H1 (cell line): ENCODE measurements around the gene TUT7. TPM values are rescaled to one million over a fixed set of nuclear protein-coding genes. Genes with fewer than 3 reads are reported as not detected.

Source experiments
- BCL11A ChIP-seq, 2 experiments: IDR thresholded peaks; one replicate each; pipeline ENCODE4 v1.6.1; 2011; ENCODE audit warnings: low read depth in 2 of 2, low read length in 2 of 2, mild to moderate bottlenecking in 2 of 2
- GTF2F1 ChIP-seq: IDR thresholded peaks from 2 replicates; pipeline ENCODE4 v1.6.1; 2012; ENCODE audit warnings: low read depth, low read length, improper control_type of control experiment, borderline replicate concordance
- HDAC6 ChIP-seq: IDR thresholded peaks from one replicate; pipeline ENCODE4 v1.7.1; 2012; ENCODE audit warnings: low read depth, mild to moderate bottlenecking, inconsistent platforms, low read length, moderate library complexity
- MAFK ChIP-seq: IDR thresholded peaks from 2 replicates; pipeline ENCODE4 v1.6.1; 2012; ENCODE audit warnings: low read depth, mild to moderate bottlenecking, improper control_type of control experiment, low read length
- NANOG ChIP-seq: IDR thresholded peaks from 2 replicates; pipeline ENCODE4 v1.6.1; 2011; ENCODE audit warnings: low read length, low read depth, mild to moderate bottlenecking, inconsistent platforms; ENCODE audit not compliant: insufficient read depth, poor library complexity, severe bottlenecking
- SIRT6 ChIP-seq: IDR thresholded peaks from one replicate; pipeline ENCODE4 v1.7.1; 2012; ENCODE audit warnings: low read length, inconsistent platforms
- TAF1 ChIP-seq: IDR thresholded peaks from 2 replicates; pipeline ENCODE4 v1.6.1; 2011; ENCODE audit warnings: mild to moderate bottlenecking, low read depth, low read length
- TAF7 ChIP-seq: optimal IDR thresholded peaks from 2 replicates; pipeline ENCODE3; 2011; ENCODE audit warnings: low read depth, mild to moderate bottlenecking, inconsistent platforms, low read length, moderate library complexity, borderline replicate concordance
- ZNF274 ChIP-seq: IDR thresholded peaks from 2 replicates; pipeline ENCODE4 v1.7.0; 2012; ENCODE audit warnings: low read length, borderline replicate concordance; ENCODE audit errors: extremely low read depth
- polyA plus RNA-seq, 7 experiments: library from polyadenylated mRNA; depleted of rRNA in 3 of 7; stranded (reverse) in 5 of 7; unstranded in 2 of 7; fragments of >200 nt in 5 of 7; fragments of 200-250 nt in 2 of 7; gene quantifications; 1 replicate in 5 of 7; 2 replicates in 1 of 7; 4 replicates in 1 of 7; pipeline versions ENCODE4 v1.2.1 to v1.2.3, GENCODE V29; 2011 to 2013; ENCODE audit warnings: missing spikeins in 2 of 7, mixed read lengths in 2 of 7
- total RNA-seq: library from RNA; stranded (reverse); fragmentation: NEBNext Ultra II Directional; extraction: Animal tissue kit (Norgen Biotek cat#: 25700); gene quantifications from 2 replicates; pipeline ENCODE4 v1.2.1, GENCODE V29; 2021
- TF ChIP-seq, protein P1 (sequence below): fragments of 300-600 bp; sonication (generic); IDR thresholded peaks from 2 replicates; pipeline ENCODE4 v1.7.1; 2012; ENCODE audit warnings: low read length, moderate library complexity, mild to moderate bottlenecking, inconsistent platforms; ENCODE audit not compliant: insufficient replicate concordance
- TF ChIP-seq, protein P2 (sequence below): IDR thresholded peaks from 2 replicates; pipeline ENCODE4 v1.6.1; 2011; ENCODE audit warnings: low read length, improper control_type of control experiment

Gene TUT7
- total and polyA plus RNA-seq, 2 of the 8 experiments (the other 6 are each of a cell fraction or from before 2014, with no cell fraction given) = 4.8 to 19.3 TPM

DNA sequence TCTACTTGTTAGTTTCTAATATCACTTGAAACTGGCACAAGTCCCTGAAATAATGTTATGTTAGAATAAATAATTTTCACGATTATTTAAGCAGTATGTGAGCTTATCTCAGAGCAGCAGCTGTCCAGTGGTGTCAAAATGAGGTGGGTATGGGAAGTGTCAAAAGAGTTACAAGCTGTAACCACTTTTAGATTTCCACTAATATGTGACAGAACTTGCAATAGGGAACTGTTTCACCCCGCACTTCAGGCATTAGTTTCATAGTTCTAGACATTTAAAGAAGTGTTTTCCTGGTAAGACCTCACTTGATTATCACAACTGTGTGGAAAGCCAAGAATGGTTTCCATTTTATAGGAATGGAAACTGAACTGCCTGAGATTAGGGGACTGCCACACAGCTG is 68.9 kb downstream of the TUT7 start (continued):
- TF ChIP-seq, protein P1, sequence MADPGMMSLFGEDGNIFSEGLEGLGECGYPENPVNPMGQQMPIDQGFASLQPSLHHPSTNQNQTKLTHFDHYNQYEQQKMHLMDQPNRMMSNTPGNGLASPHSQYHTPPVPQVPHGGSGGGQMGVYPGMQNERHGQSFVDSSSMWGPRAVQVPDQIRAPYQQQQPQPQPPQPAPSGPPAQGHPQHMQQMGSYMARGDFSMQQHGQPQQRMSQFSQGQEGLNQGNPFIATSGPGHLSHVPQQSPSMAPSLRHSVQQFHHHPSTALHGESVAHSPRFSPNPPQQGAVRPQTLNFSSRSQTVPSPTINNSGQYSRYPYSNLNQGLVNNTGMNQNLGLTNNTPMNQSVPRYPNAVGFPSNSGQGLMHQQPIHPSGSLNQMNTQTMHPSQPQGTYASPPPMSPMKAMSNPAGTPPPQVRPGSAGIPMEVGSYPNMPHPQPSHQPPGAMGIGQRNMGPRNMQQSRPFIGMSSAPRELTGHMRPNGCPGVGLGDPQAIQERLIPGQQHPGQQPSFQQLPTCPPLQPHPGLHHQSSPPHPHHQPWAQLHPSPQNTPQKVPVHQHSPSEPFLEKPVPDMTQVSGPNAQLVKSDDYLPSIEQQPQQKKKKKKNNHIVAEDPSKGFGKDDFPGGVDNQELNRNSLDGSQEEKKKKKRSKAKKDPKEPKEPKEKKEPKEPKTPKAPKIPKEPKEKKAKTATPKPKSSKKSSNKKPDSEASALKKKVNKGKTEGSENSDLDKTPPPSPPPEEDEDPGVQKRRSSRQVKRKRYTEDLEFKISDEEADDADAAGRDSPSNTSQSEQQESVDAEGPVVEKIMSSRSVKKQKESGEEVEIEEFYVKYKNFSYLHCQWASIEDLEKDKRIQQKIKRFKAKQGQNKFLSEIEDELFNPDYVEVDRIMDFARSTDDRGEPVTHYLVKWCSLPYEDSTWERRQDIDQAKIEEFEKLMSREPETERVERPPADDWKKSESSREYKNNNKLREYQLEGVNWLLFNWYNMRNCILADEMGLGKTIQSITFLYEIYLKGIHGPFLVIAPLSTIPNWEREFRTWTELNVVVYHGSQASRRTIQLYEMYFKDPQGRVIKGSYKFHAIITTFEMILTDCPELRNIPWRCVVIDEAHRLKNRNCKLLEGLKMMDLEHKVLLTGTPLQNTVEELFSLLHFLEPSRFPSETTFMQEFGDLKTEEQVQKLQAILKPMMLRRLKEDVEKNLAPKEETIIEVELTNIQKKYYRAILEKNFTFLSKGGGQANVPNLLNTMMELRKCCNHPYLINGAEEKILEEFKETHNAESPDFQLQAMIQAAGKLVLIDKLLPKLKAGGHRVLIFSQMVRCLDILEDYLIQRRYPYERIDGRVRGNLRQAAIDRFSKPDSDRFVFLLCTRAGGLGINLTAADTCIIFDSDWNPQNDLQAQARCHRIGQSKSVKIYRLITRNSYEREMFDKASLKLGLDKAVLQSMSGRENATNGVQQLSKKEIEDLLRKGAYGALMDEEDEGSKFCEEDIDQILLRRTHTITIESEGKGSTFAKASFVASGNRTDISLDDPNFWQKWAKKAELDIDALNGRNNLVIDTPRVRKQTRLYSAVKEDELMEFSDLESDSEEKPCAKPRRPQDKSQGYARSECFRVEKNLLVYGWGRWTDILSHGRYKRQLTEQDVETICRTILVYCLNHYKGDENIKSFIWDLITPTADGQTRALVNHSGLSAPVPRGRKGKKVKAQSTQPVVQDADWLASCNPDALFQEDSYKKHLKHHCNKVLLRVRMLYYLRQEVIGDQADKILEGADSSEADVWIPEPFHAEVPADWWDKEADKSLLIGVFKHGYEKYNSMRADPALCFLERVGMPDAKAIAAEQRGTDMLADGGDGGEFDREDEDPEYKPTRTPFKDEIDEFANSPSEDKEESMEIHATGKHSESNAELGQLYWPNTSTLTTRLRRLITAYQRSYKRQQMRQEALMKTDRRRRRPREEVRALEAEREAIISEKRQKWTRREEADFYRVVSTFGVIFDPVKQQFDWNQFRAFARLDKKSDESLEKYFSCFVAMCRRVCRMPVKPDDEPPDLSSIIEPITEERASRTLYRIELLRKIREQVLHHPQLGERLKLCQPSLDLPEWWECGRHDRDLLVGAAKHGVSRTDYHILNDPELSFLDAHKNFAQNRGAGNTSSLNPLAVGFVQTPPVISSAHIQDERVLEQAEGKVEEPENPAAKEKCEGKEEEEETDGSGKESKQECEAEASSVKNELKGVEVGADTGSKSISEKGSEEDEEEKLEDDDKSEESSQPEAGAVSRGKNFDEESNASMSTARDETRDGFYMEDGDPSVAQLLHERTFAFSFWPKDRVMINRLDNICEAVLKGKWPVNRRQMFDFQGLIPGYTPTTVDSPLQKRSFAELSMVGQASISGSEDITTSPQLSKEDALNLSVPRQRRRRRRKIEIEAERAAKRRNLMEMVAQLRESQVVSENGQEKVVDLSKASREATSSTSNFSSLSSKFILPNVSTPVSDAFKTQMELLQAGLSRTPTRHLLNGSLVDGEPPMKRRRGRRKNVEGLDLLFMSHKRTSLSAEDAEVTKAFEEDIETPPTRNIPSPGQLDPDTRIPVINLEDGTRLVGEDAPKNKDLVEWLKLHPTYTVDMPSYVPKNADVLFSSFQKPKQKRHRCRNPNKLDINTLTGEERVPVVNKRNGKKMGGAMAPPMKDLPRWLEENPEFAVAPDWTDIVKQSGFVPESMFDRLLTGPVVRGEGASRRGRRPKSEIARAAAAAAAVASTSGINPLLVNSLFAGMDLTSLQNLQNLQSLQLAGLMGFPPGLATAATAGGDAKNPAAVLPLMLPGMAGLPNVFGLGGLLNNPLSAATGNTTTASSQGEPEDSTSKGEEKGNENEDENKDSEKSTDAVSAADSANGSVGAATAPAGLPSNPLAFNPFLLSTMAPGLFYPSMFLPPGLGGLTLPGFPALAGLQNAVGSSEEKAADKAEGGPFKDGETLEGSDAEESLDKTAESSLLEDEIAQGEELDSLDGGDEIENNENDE = no peak
- TF ChIP-seq HDAC6 (no peak), SIRT6 (no peak), TAF1 (no peak), TAF7 (no peak), MAFK (no peak), BCL11A (IDR thresholded peaks at IDR 0.05; ENCODE audit: low read depth in 2 of 2, low read length in 2 of 2) (no peak), ZNF274 (no peak), GTF2F1 (no peak), NANOG (no peak)
- TF ChIP-seq, protein P2, sequence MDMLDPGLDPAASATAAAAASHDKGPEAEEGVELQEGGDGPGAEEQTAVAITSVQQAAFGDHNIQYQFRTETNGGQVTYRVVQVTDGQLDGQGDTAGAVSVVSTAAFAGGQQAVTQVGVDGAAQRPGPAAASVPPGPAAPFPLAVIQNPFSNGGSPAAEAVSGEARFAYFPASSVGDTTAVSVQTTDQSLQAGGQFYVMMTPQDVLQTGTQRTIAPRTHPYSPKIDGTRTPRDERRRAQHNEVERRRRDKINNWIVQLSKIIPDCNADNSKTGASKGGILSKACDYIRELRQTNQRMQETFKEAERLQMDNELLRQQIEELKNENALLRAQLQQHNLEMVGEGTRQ = no peak
